Astrocyte of the cerebellum (primary cell): ENCODE measurements around the gene CTNNA1.
A peak's percentile ranks its signal among the peaks of the same experiment; 100 is the strongest.

Experiments used
- DNase-seq: peaks from one replicate; pipeline ENCODE4 v3.0.0-alpha.2; 2011; ENCODE audit warnings: low read depth
- H3K4me3 ChIP-seq: 2 replicates; pipeline ENCODE4 v1.5.1; 2011; ENCODE audit warnings: mild to moderate bottlenecking, low read depth, low read length, moderate library complexity
- in situ Hi-C: cut with HindIII; loops from 2 replicates; pipeline ENCODE4 v1.10.0; 2017; ENCODE audit warnings: low sequenced_read_pairs
- TF ChIP-seq, protein P1 (sequence below): IDR thresholded peaks from 2 replicates; pipeline ENCODE4 v1.5.1; 2012; ENCODE audit warnings: low read length, low read depth, moderate library complexity, mild to moderate bottlenecking; ENCODE audit errors: missing control alignments

CTNNA1 gene

DNA sequence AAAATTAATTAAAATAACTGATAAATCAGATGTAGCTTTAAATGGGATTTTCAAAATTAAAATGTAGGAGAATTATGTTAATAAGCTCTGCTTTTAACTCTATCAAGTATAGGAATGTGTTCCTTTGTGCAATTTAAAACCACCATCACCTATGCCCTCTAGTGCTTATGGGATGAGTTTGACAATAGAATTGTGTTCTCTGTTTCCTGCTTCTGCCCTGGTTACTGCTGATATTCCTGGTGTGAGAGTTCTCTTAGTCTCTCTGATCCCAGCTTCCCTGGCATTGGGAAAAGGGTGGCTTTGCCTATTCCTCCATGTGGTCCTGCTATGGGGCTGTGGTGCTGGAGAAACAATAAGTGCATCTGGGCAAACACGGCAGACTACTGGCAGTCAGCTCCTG, 113.8 kb downstream of the CTNNA1 start:
- in situ Hi-C loops, result no loop called here
- no peak for DNase-seq
- TF ChIP-seq, protein P1, sequence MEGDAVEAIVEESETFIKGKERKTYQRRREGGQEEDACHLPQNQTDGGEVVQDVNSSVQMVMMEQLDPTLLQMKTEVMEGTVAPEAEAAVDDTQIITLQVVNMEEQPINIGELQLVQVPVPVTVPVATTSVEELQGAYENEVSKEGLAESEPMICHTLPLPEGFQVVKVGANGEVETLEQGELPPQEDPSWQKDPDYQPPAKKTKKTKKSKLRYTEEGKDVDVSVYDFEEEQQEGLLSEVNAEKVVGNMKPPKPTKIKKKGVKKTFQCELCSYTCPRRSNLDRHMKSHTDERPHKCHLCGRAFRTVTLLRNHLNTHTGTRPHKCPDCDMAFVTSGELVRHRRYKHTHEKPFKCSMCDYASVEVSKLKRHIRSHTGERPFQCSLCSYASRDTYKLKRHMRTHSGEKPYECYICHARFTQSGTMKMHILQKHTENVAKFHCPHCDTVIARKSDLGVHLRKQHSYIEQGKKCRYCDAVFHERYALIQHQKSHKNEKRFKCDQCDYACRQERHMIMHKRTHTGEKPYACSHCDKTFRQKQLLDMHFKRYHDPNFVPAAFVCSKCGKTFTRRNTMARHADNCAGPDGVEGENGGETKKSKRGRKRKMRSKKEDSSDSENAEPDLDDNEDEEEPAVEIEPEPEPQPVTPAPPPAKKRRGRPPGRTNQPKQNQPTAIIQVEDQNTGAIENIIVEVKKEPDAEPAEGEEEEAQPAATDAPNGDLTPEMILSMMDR, result no peak
- no peak overlapping the region for H3K4me3 ChIP-seq

DNA sequence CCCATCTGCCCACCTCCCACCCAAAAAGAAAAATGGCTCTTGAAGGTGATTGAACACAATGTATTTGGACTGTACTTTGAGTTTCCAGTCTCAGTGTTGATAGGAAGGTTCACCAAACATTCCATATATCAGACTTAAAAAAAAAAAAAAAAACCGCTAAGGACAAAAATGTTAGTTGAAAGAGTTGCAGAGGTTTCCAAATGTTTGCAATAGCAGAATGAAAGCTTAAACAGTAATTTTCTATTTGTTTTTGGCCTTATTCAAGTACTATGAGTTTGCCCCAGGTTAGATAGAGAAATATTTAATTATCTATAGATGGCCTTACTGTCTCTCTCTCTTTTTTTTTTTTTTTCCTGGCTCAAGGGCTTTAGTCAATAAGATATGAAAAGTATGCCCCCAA, 115.8 kb downstream of the CTNNA1 start:
- DNase-seq, result no peak
- TF ChIP-seq, protein P1, result no peak
- in situ Hi-C loops, result no loop called here

GRCh38 chr5:138869763-138870500, 116.7 kb downstream of the CTNNA1 start:
- DNase-seq, result no peak

More for the DNA sequence above, 115.8 kb downstream of the CTNNA1 start:
- H3K4me3 ChIP-seq, result no peak overlapping the region

DNA sequence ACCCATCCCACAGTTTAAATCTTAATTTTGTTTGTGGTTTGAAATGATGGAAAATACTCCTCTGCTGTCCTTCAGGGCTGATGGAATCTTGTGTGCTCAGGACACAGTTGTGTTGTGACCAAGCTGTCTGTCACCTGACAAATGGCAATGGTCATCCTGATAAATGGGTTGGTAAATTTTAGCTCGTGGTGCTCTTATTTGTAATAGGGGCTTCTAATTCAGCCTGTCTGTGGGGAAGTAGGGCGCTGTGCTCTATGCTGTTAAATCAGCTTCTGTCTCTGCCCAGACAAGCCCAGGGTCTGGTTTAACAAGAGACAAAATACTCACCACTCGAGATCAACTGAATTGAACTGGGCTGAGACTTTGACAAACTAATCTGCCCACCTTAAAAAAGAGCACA, 117.4 kb downstream of the CTNNA1 start:
- DNase-seq, result no peak
- TF ChIP-seq, protein P1, result no peak
- in situ Hi-C loops, result no loop called here
- H3K4me3 ChIP-seq, result no peak overlapping the region

More at GRCh38 chr5:138869763-138870500, 116.7 kb downstream of the CTNNA1 start:
- TF ChIP-seq, protein P1, result no peak
- in situ Hi-C loops, result no loop called here
- H3K4me3 ChIP-seq, result no peak overlapping the region

GRCh38 chr5:138872841-138873465, 119.7 kb downstream of the CTNNA1 start:
- peak overlapping the region; percentile 8 for H3K4me3 ChIP-seq
- in situ Hi-C loops, result no loop called here
- TF ChIP-seq, protein P1, result no peak
- DNase-seq, result no peak

DNA sequence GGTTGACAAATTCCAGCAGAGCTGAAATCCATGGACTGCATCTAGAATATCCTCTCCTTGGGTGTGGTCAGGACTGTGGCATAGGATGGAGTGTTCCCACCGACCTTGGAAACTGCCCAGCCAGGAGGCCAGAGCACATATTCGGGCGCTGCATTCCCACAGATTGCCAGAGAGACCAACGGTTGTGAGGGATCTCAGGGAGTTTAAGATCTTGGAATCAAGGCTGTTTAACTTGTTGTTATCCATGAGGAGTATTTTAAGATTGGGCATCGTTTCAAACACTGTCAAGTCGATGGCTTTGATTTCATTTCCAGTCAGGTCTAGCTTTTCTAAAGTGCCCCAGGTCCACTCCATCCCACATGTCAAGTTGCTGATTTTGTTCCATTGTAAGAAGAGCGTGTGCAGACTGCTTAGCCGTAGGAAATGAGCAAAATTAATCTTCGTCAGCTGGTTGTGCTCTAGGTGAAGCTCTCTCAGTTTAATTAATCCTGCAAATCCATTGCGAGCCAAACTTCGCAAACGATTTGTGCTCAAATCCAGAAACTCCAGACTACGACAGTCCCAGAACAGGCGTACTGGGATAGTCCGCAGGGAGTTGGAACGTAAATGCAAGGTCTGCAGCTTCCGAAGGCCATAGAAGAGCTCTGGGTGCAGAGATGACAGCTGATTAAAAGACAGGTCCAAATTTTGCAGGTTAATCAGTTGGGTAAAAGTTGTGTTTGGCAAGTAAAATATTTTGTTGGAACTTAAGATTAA, 120.4 kb downstream of the CTNNA1 start:
- DNase-seq, result no peak
- peak overlapping the region; percentile 37 for H3K4me3 ChIP-seq
- TF ChIP-seq, protein P1, result no peak
- in situ Hi-C loops, result no loop called here
